Frontal cortex (tissue), 4 donors: Measurements from ENCODE around the gene PHF20. TPM values are rescaled to one million over a fixed set of nuclear protein-coding genes. Genes with fewer than 3 reads are reported as not detected.
"Not testable (repeated sequence)": the region's sequence is repeated elsewhere in the genome, so short reads cannot be mapped to it uniquely, and the experiment has no call there.

ENCODE experiments used
- DNase-seq, 2 donors: peaks; one replicate each; pipeline ENCODE4 v3.0.0; 2012; ENCODE audit warnings: low spot score in 2 of 2
- FAIRE-seq: peaks from 2 replicates; lab custom pipeline; 2012; peaks lifted over from hg19 to GRCh38; lab: Jason Lieb, UNC
- total RNA-seq: library from RNA; depleted of rRNA; stranded (reverse); fragments of >200 nt; gene quantifications from one replicate; pipeline ENCODE4 v1.2.3, GENCODE V29; 2014
- donor health status: control.
- donor health status: control.
- donor health status: control.

The PHF20 gene
- total RNA-seq, 1 donor from 2014 or later: 53.8 TPM

- no peak for DNase-seq
- no peak for FAIRE-seq
Measured at GRCh38 chr20:35877611-35878010, 105.8 kb downstream of the PHF20 start.

- no peak for FAIRE-seq
Measured at GRCh38 chr20:35878113-35878625, 106.4 kb downstream of the PHF20 start.

GRCh38 chr20:35881676-35882075 is 109.9 kb downstream of the PHF20 start:
- DNase-seq (no peak), FAIRE-seq (no peak)

More at GRCh38 chr20:35878113-35878625, 106.4 kb downstream of the PHF20 start:
- DNase-seq: no peak

- FAIRE-seq, DNase-seq: not testable (repeated sequence)
Measured at GRCh38 chr20:35882427-35883161, 110.8 kb downstream of the PHF20 start.

GRCh38 chr20:35883336-35883777 is 111.5 kb downstream of the PHF20 start:
- FAIRE-seq: no peak

GRCh38 chr20:35883778-35884540 is 112.1 kb downstream of the PHF20 start:
- FAIRE-seq (no peak), DNase-seq (peak; percentile 25 to 62)

More at GRCh38 chr20:35883336-35883777, 111.5 kb downstream of the PHF20 start:
- no peak for DNase-seq

GRCh38 chr20:35884541-35884865 is 112.7 kb downstream of the PHF20 start:
- DNase-seq (no peak), FAIRE-seq (no peak)

GRCh38 chr20:35885212-35885611 is 113.4 kb downstream of the PHF20 start:
- DNase-seq: no peak
- no peak for FAIRE-seq

- no peak for DNase-seq
- FAIRE-seq: no peak
Measured at GRCh38 chr20:35886537-35886936, 114.7 kb downstream of the PHF20 start.

- no peak for FAIRE-seq
- DNase-seq: no peak
Measured at GRCh38 chr20:35887393-35888064, 115.7 kb downstream of the PHF20 start.

GRCh38 chr20:35888657-35889056 is 116.8 kb downstream of the PHF20 start:
- FAIRE-seq (no peak), DNase-seq (no peak)

GRCh38 chr20:35891375-35891774 is 119.6 kb downstream of the PHF20 start:
- DNase-seq (no peak), FAIRE-seq (no peak)

GRCh38 chr20:35892871-35893270 is 121.1 kb downstream of the PHF20 start:
- FAIRE-seq: no peak
- DNase-seq: no peak

- no peak for DNase-seq
- FAIRE-seq: no peak
Measured at GRCh38 chr20:35893942-35894341, 122.1 kb downstream of the PHF20 start.

GRCh38 chr20:35895516-35895915 is 123.7 kb downstream of the PHF20 start:
- FAIRE-seq, DNase-seq: not testable (repeated sequence)

- no peak for DNase-seq
- no peak for FAIRE-seq
Measured at GRCh38 chr20:35899064-35899463, 127.2 kb downstream of the PHF20 start.

- not testable (repeated sequence) for FAIRE-seq, DNase-seq
Measured at GRCh38 chr20:35901230-35901629, 129.4 kb downstream of the PHF20 start.

GRCh38 chr20:35901678-35902544 is 130.1 kb downstream of the PHF20 start:
- FAIRE-seq (no peak), DNase-seq (peak in 1 of 2 donors; percentile 14)

- no peak for FAIRE-seq
- DNase-seq: no peak
Measured at GRCh38 chr20:35902545-35902941, 130.7 kb downstream of the PHF20 start.
